GM21526 (cell line): ENCODE measurements around the gene STK38.
"Not testable (repeated sequence)": the region's sequence is repeated elsewhere in the genome, so short reads cannot be mapped to it uniquely, and the experiment has no call there.

Experiments used
- ATAC-seq: cut with Tn5 transposase; IDR thresholded peaks from one replicate; pipeline ENCODE4 v1.9.1; 2021; ENCODE audit warnings: moderate library complexity; ENCODE audit not compliant: unreplicated experiment, low FRiP score

The STK38 gene

DNA sequence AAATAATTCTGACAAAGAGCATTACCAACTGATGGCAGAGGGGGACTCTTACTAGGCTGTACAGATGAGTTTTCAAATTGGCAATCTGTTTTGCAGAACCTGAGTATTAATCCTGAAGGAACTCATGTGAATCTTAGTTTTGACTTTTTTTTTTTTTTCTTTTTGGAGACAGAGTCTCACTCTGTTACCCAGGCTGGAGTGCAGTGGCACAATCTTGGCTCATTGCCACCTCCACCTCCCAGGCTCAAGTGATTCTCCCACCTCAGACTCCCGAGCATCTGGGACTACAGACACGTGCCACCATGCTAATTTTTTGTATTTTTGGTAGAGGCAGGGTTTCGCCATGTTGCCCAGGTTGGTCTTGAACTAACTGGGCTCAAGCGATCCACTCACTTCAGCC is 55.2 kb downstream of the STK38 start:
- ATAC-seq, result no peak

DNA sequence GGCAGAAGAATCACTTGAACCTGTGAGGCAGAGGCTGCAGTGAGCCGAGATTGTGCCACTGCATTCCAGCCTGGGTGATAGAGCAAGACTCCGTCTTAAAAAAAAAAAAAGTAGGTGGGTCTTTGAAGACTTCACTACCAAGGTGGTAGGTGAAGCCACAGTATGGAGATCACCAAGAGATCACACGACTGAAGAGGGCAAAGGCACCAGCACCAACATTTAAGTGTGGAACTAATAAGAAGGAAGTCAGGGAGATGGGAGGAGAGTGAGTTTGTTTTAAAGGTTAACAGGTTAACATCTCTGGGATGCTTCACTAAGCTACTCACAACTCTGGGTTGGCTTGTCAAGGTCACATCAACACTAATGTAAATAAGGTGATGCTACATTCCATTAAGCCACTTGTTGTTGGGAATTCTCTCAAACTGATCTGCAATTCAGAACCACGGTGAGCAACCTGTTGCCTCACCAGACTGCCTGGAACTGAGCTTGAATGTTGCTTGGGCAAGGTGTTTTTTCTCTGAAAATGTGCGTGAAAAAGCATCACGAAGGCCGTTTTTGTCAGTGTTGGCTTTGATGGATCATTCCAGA is 55.8 kb downstream of the STK38 start:
- ATAC-seq, result no peak

DNA sequence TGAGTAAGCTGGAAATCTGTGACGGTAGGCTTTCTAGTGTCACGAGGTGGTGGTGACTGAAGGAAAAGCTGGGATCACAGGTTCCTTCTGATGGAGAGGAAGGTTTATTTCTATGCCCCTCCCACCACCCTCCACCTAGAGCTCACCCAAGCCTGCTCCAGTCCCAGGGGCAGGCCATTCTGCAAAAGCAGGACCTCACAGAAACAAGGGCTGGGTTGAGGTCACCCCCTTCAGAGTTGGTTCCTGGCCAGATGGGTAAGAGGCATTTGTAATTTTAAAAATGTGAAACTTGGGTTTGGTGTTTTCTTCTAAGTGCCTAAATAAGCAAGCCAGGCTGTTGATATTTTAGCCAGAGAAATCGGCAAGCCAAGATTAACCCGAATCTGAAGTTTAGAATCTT is 57.9 kb downstream of the STK38 start:
- ATAC-seq, result no peak

DNA sequence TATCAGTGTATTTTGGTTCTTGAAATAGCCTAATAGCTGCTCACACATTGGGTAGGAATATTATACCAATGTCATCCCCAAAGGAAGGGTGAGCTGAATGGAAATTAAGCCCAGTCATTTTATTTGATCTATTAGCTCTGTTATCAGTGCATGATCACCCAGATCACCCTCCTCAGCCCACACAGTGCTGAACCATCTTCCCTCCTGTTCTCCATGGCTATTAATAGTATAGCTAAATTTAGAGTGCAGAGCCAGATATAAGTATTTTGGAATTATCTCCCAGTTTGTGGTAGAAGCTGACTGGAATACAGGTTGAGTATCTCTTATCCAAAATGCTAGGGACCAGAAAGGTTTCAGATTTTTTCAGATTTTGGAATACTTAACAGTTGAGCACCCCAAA is 59.1 kb downstream of the STK38 start:
- ATAC-seq, result no peak

DNA sequence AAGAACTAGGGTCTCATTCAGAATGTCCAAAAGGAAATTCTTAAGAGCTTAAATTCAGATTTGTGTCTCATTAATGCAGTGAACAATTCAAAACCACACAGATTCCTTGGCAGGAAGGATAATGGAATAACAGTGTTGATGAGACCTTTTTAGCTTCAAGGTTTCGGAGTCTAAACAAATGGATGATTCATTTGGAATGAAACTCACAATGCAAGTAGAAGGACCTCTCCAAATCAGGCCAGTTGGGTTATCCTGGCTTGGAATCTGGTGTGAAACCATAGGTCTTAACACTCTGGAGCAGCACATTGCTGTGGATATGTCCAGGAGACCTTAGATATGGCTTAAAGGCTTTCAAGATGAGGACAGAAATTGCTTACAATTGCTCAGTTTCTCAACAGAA is 59.6 kb downstream of the STK38 start:
- ATAC-seq, result no peak

DNA sequence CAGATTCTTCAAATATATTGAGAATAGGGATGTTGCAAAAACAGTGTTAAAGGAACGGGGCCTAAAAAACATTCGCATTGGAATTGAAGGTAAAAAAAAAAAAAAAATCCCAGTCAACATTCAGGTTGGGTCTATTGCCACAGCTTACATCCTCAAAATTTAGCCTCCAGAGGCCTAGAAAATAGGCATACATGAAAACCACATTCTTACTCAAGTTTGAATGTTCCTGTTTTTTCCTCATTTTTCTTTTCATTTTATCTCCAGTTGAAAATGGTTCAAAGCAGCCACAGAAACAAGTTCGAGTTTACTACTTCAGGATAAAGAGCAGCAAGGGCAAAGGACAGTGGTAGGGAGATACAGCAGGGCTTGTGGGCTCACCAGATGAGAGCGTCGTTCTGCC is 62.5 kb downstream of the STK38 start:
- no peak for ATAC-seq

DNA sequence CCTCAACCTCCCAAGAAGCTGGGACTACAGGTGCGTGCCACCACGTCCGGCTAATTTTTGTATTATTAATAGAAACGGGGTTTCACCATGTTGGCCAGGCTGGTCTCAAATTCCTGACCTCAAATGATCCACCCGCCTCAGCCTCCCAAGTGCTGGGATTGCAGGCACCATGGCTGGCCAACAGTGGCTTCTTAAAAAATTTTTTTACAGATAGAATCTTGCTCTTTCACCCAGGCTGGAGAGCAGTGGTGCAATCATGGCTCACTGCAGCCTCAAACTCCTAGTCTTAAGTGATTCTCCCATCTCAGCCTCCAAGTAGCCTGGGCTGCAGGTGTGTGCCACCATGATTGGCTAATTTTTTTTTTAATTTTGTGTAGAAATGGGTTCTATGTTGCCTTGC is 64.0 kb downstream of the STK38 start:
- ATAC-seq, result not testable (repeated sequence)

DNA sequence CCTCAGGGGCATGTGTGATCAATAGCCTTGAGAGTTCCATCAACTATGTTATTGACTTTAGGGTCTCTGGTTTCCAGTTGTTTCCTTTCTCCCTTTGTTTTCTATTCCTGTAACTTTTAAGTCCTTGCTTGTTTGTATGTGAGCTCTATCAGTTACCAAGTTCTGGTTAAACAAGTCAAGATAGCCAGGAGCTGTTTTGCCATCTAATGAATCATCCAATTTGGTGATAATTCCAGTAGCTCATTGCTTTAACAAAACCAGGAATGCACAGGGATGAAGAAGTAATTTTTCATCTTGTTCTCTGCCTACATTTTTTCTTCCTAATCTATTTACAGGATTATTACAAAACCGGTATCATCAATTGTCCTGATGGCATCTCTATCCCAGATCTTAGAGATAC is 68.0 kb downstream of the STK38 start:
- ATAC-seq, result no peak

DNA sequence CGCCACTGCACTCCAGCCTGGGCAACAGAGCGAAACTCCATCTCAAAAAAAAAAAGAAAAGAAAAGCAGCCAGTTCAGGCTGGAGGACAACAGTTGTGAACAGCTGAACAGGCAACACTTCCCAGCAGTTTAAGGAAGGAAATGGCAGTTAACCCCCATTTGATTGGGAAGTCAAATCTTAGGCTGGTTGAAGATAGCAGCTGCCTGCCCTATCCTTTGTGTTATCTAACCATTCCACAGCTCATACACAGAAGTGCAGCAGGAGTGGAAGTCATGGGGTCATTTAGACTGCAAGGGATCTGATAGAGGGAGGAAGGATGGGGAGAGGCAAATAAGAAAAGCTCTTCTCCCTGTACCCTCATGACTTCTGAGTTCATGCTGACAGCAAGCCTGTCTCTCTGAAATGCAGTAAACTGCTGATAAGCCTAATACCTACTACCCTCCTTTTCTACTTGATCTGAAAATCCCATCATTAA is 69.2 kb downstream of the STK38 start:
- ATAC-seq, result no peak

DNA sequence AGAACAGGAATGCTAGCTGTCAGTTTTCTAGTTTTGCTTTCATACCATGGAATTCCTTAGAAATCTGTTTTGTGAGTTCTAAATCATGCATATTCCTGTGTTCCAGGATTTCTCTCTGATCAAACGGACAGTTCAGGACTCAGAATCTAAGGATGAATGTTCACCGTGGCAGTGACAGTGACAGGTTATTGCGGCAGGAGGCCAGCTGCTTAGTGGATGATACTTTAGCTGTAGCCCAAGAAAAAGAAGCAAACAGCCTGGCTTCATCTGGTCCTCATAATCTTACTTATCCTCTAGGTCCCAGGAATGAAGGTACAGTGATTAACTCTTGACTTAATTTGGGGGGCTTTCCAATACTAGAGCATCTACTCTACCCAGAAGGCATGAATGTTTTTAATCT is 77.3 kb downstream of the STK38 start:
- ATAC-seq, result no peak

DNA sequence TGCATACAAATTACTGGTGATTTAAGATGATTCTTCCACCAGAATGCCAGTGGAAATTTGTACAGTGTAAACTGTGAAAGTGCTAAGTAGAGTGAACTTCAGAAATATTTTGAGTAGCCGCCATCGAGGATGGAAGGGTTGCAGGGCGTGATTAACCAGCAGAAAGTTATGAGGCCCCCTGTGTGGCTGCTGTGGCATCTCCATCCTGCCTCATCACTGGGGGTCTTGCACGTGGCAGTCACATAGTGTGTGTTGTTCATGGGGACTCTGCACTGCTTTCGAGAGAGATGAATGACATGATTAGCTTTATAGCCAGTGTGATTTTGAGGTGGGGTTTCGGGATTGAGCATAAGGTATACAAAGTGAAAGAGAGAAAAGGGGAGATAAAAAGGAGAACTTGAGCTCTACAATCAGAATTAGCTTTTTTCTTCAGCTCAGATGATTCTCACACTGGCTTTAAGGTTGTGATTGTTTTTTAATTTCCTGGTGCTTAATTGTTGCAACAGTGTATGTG is 78.1 kb downstream of the STK38 start:
- no peak for ATAC-seq

DNA sequence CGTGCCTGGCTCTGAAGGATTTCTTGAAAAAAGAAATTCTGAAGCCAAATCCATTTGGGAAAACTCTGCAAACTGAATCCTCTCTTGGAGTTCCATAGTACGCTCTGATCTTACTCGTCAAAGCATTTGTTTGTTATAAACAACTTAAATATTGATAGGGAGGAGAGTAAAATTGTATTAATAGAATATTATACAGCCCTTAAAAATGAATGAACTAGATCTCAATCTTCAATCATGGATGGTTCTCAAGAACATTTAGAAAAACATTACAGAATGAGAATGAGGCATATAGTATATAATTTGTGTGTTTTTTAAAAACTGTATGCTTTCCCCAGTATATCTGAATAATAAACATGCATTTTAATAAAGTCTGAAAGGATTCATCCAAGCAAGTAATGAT is 79.7 kb downstream of the STK38 start:
- ATAC-seq, result no peak

DNA sequence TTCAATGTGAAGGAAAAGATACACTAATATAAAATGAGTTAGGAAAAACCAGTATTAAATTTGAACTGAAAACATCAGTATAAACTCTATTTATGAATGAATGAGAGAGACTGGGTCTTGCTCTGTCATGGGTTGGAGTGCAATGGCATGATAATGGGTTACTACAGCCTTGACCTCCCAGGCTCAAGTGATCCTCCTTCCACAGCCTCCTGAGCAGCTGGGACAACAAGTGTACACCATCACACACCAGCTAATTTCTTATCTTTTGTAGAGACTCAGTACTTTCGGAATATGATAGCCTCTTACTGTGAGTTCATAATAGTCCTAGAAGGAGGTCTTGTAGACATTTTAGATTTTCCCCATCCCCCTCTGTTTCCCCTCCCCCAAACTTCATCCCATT is 83.0 kb downstream of the STK38 start:
- ATAC-seq, result no peak

DNA sequence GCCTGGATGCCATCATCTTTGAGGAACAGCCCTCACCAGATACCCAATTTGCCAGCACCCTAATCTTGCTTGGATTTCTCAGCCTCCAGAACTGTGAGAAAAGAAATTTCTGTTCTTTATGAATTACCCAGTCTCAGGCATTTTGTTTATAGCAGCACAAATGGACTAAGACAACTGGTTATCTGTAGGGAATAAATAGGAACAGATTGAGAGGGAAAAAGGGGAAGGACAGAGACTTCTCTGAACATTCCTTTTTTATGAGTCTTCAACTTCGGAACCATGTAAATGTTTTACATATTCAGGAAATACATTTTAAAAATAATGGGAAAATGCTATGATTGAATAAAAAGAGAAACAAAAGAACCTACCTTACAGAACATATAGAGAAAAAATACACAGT is 83.6 kb downstream of the STK38 start:
- ATAC-seq, result no peak

DNA sequence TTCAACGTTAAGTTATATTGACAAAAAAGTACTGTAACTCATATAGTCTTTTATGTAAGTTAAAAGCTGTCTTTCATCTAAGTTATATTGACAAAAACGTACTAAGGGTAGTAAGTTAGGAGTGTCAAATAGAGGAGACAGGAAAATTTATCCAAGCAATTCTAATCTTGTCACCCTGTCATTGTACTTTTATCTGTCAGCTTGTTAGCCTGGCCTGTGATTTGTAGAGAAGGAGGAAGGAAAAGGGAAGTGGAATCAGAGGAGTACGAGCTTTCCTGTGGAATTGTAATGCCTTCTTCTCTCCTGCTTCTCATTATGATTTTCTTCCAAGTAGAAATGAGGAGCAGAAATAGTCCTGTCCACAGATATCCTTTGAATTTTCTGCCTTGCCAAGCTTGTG is 85.6 kb downstream of the STK38 start:
- ATAC-seq, result no peak

DNA sequence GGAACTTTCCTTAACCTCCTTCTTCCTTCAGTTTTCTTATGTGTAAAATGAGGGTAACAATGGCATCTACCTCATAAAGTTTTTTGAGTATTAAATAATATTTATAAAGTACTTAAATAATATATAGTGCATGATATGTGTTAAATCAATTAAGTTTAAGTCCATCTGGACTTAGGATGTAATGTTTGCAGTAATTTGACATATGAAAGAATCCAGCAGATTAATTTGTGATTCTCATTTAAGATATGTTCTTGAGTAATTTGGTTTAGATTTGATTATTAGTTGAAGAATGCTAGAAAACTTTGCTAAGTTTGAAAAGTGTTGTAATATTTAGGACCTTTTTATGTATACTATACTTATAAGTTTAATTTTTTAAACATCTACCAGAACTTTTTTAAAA is 86.4 kb downstream of the STK38 start:
- ATAC-seq, result no peak

DNA sequence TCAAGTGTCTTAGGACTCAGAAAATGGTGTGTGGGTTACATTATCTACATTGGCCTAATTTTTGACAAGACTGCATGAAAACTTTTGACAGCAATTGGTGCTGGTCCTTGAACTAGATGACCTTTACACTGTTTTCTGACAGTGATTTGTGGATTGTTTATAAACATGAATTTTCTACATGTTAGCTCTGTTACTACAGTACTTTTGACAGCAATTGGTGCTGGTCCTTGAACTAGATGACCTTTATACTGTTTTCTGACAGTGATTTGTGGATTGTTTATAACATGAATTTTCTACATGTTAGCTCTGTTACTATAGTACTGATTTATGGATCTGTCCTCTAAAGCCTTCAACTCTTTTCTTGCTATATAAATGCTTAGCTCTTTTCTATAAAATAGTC is 87.8 kb downstream of the STK38 start:
- ATAC-seq, result no peak

DNA sequence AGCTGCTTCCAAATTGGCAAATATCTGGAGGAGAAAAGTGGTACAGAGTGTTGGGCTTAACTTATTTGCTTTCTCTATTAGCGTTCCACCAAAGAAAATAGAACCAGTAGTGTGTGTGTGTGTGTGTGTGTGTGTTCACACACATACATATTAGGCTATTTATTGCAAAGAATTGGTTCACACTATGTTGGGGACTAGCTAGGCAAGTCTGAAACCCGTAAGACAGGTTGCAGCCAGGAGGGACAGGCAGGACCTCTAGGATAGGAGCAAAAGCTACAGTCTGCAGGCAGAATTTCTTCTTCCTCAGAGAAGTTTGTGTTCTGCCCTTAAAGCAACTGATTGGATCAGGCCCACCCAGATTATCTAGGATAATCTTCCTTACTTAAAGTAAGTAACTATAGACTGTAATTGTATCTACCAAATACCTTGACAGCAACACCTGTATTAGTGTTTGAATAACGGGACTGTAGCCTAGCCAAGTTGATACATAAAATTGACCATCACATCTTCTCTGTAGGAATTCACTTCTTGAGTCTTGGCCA is 91.7 kb downstream of the STK38 start:
- no peak for ATAC-seq

DNA sequence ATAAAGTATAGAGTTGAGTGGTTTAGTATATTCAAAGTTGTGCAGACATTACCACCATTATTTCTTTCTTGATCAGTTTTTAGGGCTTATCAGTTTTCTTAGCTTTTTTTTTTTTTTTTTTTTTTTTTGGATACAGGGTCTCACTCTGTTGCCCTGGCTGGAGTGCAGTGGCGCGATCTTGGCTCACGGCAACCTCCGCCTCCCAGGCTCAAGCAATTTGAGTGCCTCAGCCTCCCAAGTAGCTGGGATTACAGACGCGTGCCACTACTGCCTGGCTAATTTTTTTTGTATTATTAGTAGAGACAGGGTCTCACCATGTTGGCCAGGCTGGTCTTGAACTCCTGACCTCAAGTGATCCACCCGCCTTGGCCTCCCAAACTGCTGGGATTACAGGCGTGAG is 94.4 kb downstream of the STK38 start:
- not testable (repeated sequence) for ATAC-seq

DNA sequence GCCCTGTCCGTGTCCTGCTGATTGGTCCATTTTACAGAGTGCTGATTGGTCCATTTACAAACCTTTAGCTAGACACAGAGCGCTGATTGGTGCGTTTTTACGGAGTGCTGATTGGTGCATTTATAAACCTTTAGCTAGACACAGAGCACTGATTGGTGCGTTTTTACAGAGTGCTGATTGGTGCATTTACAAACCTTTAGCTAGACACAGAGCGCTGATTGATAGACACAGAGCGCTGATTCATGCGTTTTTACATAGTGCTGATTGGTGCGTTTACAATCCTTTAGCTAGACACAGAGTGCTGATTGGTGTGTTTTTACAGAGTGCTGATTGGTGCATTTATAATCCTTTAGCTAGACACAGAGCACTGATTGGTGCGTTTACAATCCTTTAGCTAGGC is 98.1 kb downstream of the STK38 start:
- not testable (repeated sequence) for ATAC-seq

DNA sequence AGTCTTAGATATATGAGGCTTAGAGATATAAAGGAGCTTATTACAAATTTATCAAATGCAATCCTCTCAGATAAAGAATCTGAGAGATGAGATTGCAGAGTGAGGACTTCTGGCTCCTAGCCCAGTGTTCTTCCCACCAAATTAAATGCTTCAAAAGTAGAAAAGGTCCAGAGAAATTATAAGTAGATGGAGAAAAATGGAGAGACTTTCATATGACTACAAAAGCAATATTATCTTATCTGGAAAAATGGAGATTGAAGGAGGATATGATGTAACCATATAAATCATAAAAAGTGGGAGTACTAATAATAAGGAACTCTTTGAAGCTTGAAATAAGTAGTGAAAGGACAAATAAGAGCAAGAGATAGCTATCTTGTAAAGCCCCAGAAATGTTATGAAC is 101.7 kb downstream of the STK38 start:
- no peak for ATAC-seq

DNA sequence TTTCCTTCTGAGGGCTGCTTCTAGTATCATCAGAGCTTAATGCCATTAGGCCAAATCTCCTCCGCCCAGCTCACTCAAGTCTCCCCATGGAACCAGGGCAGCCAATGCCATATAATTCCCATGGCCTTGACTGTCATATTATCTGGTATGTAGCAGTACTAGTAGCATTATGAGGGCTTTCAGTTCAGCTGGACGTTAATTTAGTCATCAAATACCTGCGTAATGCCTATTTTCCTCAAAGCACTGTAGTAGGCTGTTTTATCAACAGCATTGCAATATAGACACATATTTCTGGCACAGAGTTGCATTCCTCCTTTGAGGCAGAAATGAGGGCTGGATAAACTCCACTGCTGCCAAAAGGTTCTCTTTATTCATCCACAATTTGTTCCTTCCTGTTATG is 102.8 kb downstream of the STK38 start:
- ATAC-seq, result no peak
